ENCODE measurements around the gene SV2C. TPM values are rescaled to one million over a fixed set of nuclear protein-coding genes. Genes with fewer than 3 reads are reported as not detected.

The SV2C gene
- total RNA-seq, 2 donors from 2014 or later, result 0.14 TPM

DNA sequence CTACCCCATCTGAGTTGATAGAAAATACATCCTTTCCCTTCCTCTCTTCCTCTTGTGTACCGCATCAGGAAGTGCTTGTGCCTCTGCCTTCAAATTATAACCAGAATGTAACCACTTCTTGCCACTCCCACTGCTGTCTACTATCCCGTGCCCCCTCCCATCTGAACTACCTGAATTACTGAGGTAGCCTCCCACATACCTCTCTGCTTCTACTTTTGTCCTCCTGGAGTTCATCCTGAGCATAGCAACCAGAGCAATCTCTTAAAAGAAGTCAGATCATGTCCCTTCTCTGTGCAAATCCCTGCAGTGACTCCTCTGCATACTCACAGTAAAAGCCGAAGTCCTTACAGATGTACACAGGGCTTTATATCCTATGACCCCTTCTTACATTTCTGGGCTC lies 23.0 kb downstream of the SV2C start:
- no peaks in the 10 kb centered on the region for H3K27me3 ChIP-seq (replicated peaks; ENCODE audit: insufficient read depth)
- H3K4me3 ChIP-seq, result no peak overlapping the region
- H3K27ac ChIP-seq, result no peak overlapping the region
- H3K36me3 ChIP-seq, result no peaks in the 10 kb centered on the region
- TF ChIP-seq, protein P1, sequence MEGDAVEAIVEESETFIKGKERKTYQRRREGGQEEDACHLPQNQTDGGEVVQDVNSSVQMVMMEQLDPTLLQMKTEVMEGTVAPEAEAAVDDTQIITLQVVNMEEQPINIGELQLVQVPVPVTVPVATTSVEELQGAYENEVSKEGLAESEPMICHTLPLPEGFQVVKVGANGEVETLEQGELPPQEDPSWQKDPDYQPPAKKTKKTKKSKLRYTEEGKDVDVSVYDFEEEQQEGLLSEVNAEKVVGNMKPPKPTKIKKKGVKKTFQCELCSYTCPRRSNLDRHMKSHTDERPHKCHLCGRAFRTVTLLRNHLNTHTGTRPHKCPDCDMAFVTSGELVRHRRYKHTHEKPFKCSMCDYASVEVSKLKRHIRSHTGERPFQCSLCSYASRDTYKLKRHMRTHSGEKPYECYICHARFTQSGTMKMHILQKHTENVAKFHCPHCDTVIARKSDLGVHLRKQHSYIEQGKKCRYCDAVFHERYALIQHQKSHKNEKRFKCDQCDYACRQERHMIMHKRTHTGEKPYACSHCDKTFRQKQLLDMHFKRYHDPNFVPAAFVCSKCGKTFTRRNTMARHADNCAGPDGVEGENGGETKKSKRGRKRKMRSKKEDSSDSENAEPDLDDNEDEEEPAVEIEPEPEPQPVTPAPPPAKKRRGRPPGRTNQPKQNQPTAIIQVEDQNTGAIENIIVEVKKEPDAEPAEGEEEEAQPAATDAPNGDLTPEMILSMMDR (IDR thresholded peaks at IDR 0.05), result no peak
- H3K9me3 ChIP-seq, result no peaks in the 10 kb centered on the region
- no peaks in the 10 kb centered on the region for H3K4me1 ChIP-seq (ENCODE audit: control insufficient read depth in 1 of 2, low read depth in 2 of 2)
- no peak for DNase-seq (ENCODE audit: low spot score)
- no peak for ATAC-seq (ENCODE audit: insufficient number of reproducible peaks, low FRiP score, low read depth)

DNA sequence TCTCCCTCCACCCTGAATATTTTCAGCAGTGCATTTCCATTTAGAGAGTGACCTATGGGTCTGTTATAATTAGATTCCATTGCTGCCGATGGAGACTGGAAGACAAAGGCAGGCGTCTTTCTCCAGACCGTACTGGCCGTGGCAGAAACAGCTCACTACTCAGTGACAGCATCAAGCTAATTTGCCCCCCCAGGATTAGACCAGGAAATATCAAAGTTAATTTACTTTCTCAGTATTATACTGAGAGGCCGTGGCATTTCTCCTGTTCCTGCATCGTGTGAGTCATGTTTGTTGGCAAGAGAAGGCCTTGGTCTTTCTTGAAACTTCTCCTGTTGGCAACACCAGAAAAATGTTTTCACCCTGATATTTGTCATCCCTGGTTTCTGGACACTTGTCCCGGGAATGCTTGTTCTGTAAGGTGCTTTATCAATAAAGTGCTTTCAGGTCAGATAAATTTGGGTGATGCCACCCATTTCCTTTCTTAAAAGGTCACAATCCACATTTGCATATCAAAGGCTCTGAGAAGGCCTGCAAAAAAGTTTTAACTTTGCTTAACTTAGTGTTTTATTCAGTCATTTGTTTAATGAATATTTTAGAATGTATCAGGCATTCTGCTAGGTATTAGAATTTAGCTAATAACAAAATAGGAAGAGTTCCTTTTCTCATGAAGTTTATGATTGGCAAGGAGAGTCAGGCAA lies 28.4 kb downstream of the SV2C start:
- no peak overlapping the region for H3K4me3 ChIP-seq
- H3K27me3 ChIP-seq (replicated peaks; ENCODE audit: insufficient read depth), result no peaks in the 10 kb centered on the region
- no peaks in the 10 kb centered on the region for H3K4me1 ChIP-seq (ENCODE audit: control insufficient read depth in 1 of 2, low read depth in 2 of 2)
- ATAC-seq (ENCODE audit: insufficient number of reproducible peaks, low FRiP score, low read depth) (no peak), DNase-seq (ENCODE audit: low spot score) (no peak)
- no peaks in the 10 kb centered on the region for H3K9me3 ChIP-seq
- no peak overlapping the region for H3K27ac ChIP-seq
- no peaks in the 10 kb centered on the region for H3K36me3 ChIP-seq
- TF ChIP-seq, protein P1 (IDR thresholded peaks at IDR 0.05), result no peak

DNA sequence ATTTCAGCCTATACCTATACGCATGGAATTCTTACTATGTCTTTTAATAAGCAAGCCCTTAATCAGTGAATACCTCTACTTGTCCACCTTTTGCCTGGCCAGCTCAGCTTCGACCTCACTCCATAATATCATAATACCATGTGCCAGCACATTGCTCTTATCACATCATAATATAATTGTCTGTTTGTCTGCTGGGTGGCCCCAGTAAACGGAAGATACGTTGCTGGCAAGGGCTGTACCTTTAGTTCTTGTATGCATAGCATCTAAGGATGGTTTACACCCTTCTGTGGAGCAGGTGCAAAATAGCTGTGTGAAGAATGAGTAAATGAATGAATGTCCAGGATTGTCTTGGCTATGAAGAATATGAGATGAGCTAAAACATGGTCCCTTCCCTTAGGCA lies 29.9 kb downstream of the SV2C start:
- Histone ChIP-seq H3K4me3 (no peak overlapping the region), H3K9me3 (no peaks in the 10 kb centered on the region), H3K4me1 (ENCODE audit: control insufficient read depth in 1 of 2, low read depth in 2 of 2) (no peaks in the 10 kb centered on the region), H3K36me3 (no peaks in the 10 kb centered on the region), H3K27me3 (replicated peaks; ENCODE audit: insufficient read depth) (no peaks in the 10 kb centered on the region), H3K27ac (no peak overlapping the region)
- no peak for ATAC-seq (ENCODE audit: insufficient number of reproducible peaks, low FRiP score, low read depth)
- TF ChIP-seq, protein P1 (IDR thresholded peaks at IDR 0.05), result no peak
- no peak for DNase-seq (ENCODE audit: low spot score)

DNA sequence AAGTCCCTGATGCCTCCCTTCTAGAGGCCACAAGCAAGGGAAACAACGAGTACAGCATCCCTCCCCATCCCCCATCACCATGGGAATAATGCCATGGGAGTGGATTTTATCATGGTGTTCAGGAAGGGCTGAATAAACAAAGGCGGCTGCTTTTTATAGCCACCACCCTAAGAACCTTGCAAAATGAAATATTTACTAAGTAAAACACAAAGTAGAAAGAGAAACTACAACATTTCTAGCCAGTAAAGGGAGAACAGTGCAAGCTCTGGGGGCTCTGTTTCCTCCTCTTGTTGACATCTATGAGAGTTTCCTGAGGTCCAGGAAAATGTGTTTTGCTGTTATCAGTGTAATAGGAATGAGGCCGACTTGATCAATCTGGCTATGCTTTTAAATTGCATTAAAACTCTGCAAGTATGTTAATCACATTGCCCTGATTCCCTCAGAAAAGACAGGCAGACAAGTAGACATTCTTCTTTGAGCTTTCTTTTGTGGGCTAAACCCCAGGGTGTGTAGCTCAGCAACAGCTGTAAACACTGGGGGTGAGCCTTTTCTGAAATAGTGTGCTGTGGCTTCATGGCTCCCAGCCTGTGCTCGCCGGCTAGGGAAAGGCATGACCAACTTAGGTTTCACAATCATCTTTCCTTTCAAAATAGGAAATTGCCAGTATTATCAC lies 31.1 kb downstream of the SV2C start:
- DNase-seq (ENCODE audit: low spot score) (no peak), ATAC-seq (ENCODE audit: insufficient number of reproducible peaks, low FRiP score, low read depth) (no peak)
- TF ChIP-seq, protein P1 (IDR thresholded peaks at IDR 0.05), result no peak
- Histone ChIP-seq H3K27ac (no peak overlapping the region), H3K4me3 (no peak overlapping the region), H3K4me1 (ENCODE audit: control insufficient read depth in 1 of 2, low read depth in 2 of 2) (no peaks in the 10 kb centered on the region), H3K27me3 (replicated peaks; ENCODE audit: insufficient read depth) (no peaks in the 10 kb centered on the region), H3K9me3 (no peaks in the 10 kb centered on the region), H3K36me3 (no peaks in the 10 kb centered on the region)

DNA sequence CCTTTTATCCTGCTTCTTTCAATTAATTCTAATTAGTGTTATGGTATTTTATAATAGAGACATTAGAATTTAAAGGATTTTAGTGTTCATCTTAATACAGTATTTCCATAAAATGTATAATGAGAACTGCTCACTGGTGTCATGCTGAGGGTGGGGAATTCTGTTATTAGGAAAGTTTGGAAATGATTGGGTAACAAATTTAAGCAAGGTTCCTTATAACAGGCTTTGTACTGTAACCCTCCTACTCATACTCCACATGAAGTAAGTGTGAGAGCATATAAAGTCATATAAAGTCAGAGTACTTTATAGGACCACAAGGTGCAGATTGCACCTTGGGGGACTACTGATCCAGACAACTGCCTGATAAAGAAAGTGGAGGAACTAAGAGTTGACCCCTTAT lies 42.2 kb downstream of the SV2C start:
- Histone ChIP-seq H3K27ac (no peak overlapping the region), H3K4me3 (no peak overlapping the region), H3K9me3 (no peaks in the 10 kb centered on the region), H3K27me3 (replicated peaks; ENCODE audit: insufficient read depth) (no peaks in the 10 kb centered on the region), H3K4me1 (ENCODE audit: control insufficient read depth in 1 of 2, low read depth in 2 of 2) (no peaks in the 10 kb centered on the region), H3K36me3 (no peaks in the 10 kb centered on the region)
- ATAC-seq (ENCODE audit: insufficient number of reproducible peaks, low FRiP score, low read depth), result no peak
- DNase-seq (ENCODE audit: low spot score), result no peak
- TF ChIP-seq, protein P1 (IDR thresholded peaks at IDR 0.05), result no peak

Measured in thoracic aorta (tissue), 2 donors.